ENCODE measurements around the gene RAD51B.
"Not testable (repeated sequence)": the region's sequence is repeated elsewhere in the genome, so short reads cannot be mapped to it uniquely, and the experiment has no call there.

The RAD51B gene

GRCh38 chr14:68285421-68286179 lies 466.0 kb downstream of the RAD51B start:
- DNase-seq = peak; percentile 75 to 79

GRCh38 chr14:68286667-68287066 lies 467.1 kb downstream of the RAD51B start:
- DNase-seq = no peak

- DNase-seq = not testable (repeated sequence)
Measured at GRCh38 chr14:68289452-68289851, 469.9 kb downstream of the RAD51B start.

DNA sequence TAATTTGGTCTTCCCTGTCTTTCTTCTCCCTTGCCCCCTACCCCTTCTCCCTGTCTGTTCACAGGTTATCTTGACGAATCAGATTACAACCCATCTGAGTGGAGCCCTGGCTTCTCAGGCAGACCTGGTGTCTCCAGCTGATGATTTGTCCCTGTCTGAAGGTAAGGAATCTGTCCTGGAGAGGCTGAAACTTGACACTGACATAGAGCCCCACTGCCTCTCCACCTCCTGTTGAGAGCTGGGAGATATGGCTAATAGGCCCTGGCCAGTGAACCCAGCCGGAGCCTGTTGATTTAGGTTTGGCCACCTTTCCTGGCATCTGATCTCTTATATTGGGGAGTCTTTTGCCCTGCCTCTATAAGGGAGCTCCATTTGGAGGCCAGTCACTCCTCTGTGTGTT lies 472.2 kb downstream of the RAD51B start:
- DNase-seq = no peak

- no peak for DNase-seq
Measured at GRCh38 chr14:68292441-68293215, 473.0 kb downstream of the RAD51B start.

DNA sequence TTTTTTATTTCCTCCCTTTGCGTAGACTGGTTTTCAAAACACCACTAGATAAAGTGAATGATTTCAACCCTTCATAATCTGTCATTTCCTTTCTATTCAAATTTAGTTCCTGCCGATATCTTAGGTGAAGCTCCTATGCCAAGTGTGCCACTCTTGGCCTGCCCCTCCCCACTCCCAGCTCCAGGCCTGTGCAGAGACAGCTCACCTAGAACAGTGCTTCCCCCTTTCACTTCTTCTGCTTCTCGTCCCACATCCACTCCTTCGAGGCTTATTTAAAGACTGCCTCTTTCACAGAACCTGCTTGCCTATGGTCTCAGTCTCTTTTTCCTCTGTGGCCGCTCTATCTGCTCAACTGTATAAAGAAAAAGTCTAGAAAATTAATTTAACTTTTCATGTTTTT lies 473.8 kb downstream of the RAD51B start:
- no peak for DNase-seq

GRCh38 chr14:68295316-68295816 lies 475.8 kb downstream of the RAD51B start:
- no peak for DNase-seq

DNA sequence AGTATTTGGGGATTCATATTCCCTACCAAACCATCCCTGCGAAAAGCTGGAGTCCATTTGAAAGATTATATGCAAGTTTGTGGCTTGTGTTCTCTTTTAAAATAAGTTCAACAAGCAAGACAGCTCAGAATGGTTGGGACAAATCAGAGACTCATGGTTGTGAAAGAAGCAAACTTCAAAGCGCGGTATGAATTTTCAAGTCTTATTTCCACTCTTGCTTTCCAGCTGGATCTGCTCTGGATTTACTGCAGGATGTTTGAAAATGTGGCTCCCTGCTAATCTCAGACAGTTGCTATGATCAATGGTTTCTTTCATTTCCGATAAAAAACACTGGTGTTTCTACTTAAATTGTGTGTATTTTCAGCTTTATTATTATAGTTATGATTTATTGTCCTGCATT lies 477.5 kb downstream of the RAD51B start:
- DNase-seq = no peak

- no peak for DNase-seq
Measured at GRCh38 chr14:68297876-68298468, 478.4 kb downstream of the RAD51B start.

GRCh38 chr14:68300608-68301007 lies 481.0 kb downstream of the RAD51B start:
- DNase-seq = no peak

- DNase-seq = no peak
Measured at GRCh38 chr14:68301219-68301618, 481.6 kb downstream of the RAD51B start.

DNA sequence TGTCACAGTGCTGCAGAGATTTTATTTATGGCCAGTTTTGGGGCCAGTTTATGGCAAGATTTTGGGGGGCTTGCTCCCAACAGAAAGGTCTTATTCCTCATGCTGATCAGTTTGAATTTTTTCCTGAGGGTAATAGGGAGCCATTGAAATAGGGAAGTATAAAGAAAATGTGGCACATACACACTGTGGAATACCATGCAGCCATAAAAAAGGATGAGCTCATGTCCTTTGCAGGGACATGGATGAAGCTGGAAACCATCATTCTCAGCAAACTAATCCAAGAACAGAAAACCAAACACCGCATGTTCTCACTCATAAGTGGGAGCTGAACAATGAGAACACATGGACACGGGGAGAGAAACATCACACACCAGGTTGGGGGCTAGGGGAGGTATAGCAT lies 483.4 kb downstream of the RAD51B start:
- DNase-seq = not testable (repeated sequence)

DNA sequence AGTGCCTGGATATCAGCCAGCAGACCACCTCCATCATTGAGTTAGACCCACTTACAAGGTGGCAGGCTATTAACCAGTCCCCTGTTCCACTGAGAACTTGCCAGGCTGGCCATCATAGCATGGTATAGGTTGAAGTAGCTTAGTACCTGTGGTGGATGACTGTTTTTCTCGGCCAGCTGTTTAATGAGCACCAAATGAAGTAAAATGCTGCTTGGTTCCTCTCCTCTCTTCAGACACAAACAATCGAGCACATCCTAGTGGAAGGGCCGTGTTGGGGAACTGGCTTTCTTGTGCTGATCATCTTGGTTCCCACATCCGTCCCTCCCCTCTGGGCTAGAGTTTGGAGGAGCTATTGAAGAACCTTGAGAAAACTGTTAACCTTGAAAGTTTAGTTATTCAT lies 486.2 kb downstream of the RAD51B start:
- DNase-seq = no peak

DNA sequence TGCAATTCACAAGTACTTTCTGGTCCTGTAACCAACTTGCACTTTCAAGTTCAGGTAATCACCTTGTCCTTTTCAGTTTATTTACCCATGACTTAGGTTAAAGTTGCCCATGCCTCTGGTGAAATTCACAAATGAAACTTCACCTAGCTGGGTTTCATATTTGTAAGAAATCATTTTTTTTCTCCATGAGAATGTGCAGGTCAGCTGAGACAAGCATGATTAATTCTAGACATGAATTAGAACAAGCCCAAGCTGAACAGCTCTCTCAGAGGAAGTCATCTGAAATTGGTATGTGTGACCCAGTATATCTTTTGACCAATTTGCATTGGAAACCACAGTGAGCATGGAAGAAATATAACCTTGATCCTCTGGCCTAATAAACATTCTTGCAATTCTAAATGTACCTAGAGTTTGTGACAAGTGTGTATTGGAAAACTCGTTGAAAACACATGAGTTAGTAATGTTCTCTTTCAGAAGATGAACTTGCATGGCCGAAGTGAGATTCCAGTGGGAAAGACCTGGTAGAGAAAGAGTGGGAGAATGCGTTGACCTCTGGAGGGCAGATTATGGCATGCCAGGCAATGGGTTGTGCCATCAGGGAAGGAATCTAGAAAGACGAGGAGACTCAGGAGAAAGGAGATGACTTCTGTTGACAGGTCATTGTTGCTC lies 486.8 kb downstream of the RAD51B start:
- no peak for DNase-seq

DNA sequence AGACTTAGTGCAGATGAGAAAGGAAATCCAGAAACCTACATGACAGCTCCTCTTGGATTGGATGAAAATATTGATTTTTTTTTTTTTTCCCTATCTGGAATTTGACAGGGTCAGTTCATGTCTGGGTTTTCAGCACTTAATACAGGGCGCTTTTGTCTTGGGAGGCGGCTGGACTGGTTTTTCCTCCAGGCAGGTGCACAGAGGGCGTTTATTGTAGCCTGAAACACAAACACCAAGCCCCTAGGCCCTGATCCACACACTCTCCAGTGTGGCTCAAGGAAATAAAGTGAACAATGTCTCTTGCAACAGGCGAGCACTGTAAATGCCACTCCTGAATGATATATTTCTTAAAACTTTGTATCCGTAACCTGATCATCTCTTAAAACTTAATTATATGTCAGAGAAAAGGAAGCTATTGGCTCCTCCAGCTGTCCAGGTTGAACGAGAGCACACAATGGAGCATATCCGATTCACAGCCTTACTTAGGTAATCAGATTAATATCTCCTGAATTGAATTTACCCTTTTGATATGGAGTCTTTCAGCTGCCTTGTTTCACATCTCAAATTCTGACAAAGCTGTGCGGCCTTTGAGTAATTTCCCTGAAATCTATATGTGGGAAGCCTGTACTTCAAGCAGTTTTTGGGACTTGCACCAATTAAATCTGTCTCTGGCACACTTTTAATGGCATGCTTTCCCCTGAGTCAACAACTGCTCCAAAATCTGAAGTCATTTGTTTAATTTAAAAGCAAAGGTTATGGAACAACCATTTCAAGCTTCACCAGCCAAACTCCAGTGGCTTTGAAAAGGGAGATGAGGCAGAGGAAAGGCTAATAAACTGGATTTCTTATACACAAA lies 487.6 kb downstream of the RAD51B start:
- DNase-seq = no peak

DNA sequence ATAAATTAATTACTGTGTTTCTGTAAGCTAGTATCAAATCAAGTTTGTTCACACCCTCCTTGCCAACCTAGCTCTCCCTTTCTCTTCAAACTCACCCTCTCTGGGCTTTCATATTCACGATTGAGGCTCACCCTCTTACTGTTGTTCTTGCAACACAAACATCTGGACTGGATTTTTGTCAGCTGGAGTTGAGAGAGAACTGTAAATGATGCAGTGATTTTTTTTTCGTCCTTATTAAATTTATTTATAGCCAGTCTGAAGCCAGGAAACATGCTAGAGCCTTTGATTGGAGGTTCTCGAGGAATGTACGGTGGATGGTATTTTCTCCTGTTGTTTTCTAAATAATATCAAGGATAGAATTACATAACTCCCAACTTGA lies 488.2 kb downstream of the RAD51B start:
- DNase-seq = no peak

DNA sequence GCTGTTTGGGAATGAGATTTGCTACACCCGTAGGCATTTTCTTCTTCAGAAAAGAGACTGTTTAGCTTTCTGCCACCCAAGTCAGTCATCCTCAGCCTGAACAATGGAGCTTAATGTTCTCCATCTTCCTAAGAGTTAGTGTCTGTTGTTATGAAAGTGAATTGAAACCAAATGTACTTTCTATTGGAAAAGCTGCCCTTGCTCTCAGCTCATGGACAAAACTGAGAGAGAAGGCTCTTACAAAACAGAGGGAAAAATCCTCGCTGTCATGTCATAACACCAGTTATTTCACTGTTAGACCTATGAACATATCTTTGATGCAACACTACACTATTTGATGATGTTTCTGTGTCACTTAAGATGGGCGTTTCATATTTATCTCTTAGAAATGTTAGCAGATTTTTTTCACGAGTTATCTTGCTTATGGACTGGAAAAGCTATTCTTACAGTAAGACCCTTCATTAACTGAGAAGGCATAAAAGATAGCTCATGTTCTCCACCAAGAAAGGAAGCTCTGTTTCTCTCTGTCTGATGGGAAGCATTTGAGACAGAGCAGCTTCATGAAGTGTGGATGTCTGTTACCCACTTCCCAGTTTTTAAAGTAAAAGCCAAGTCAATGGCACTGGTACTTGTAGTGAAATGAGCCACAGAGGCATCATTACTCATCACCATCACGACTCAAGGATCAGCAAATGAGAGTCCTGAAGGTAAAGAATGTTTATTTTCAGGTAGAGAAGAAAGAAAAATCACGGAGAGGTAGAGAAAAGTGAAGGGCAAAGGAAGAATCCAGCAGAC lies 489.3 kb downstream of the RAD51B start:
- no peak for DNase-seq

GRCh38 chr14:68309616-68310015 lies 490.0 kb downstream of the RAD51B start:
- DNase-seq = no peak

- DNase-seq = no peak
Measured at GRCh38 chr14:68312300-68312699, 492.7 kb downstream of the RAD51B start.

DNA sequence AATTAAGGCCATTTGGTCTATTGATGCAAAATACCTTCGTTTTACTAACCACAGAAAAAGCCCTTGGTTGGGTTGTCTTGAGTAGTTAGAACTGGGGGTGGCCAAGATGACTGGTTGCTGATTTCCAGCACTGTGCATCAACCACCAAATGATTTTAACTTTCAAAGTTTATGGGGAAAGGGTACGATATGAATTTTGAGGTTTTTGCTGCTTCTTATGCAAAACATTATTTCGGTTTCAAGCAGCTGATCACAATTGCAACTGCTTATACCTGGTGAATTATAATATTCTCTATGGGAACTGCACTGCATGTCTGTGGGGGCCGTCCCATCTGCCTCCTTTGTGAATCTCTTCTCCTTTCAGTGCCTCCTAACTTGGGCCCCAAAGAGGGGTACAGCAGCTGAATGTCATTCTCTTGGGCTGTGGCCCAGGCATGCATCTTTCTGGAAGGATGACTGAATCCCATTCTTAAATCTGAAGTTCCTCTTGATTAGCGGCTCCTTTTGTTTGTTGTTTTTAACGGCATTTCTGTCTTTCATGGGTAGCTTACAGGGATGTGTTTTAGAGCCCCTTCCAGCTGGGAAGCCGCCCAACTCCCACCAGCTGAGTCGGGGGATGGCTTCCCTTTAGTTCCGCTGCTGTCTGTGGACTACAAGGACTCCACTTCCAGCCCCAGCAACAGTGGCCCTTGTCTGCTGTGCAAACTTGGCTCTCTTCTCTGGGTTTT lies 493.5 kb downstream of the RAD51B start:
- peak; percentile 47 to 48 for DNase-seq

DNA sequence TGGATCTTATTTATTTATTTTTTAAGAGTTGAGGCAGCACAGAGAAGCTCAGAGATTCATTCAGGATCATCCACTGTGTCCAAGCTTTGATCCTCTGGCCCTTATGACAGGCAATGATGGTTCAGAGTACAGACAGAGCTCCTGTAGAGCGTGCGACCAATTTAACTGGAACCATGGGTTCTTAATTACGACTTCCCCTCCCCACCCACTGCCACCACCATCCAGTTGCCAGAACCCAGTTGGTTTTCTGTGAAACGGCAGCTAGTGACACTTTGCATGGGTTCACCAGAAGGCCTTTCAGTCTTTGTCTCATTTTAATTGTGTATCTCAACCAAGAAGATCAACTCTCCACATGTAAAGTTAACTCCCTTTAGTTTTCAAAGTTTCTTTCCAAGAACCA lies 495.1 kb downstream of the RAD51B start:
- no peak for DNase-seq
